Measurements from ENCODE around the gene ITPR3.

ITPR3 gene

GRCh38 chr6:33665957-33666356 lies 44.8 kb downstream of the ITPR3 start:
- no peak for DNase-seq

GRCh38 chr6:33667072-33667471 lies 46.0 kb downstream of the ITPR3 start:
- no peak for DNase-seq

GRCh38 chr6:33667776-33668175 lies 46.7 kb downstream of the ITPR3 start:
- no peak for DNase-seq

- DNase-seq = no peak
These were observed 47.2 kb downstream of the ITPR3 start for GRCh38 chr6:33668328-33668727.

GRCh38 chr6:33668914-33669313 lies 47.8 kb downstream of the ITPR3 start:
- DNase-seq = peak in 2 of 56 donors; percentile 5 to 9

- DNase-seq = no peak
These were observed 49.1 kb downstream of the ITPR3 start for GRCh38 chr6:33670086-33670660.

GRCh38 chr6:33670971-33671743 lies 50.0 kb downstream of the ITPR3 start:
- peak in 1 of 56 donors; percentile 9 for DNase-seq

- no peak for DNase-seq
These were observed 50.6 kb downstream of the ITPR3 start for GRCh38 chr6:33671744-33672072.

- peak in 2 of 56 donors; percentile 13 to 43 for DNase-seq
These were observed 51.7 kb downstream of the ITPR3 start for GRCh38 chr6:33672808-33673207.

GRCh38 chr6:33673851-33674250 lies 52.7 kb downstream of the ITPR3 start:
- no peak for DNase-seq

- DNase-seq = no peak
These were observed 54.8 kb downstream of the ITPR3 start for GRCh38 chr6:33675968-33676367.

- no peak for DNase-seq
These were observed 55.5 kb downstream of the ITPR3 start for GRCh38 chr6:33676416-33677142.

- DNase-seq = no peak
These were observed 56.1 kb downstream of the ITPR3 start for GRCh38 chr6:33677143-33677660.

- no peak for DNase-seq
These were observed 56.6 kb downstream of the ITPR3 start for GRCh38 chr6:33677689-33678088.

GRCh38 chr6:33678233-33678931 lies 57.3 kb downstream of the ITPR3 start:
- DNase-seq = no peak

GRCh38 chr6:33678932-33679490 lies 57.9 kb downstream of the ITPR3 start:
- no peak for DNase-seq

- DNase-seq = no peak
These were observed 58.6 kb downstream of the ITPR3 start for GRCh38 chr6:33679761-33680160.

- DNase-seq = no peak
These were observed 61.2 kb downstream of the ITPR3 start for GRCh38 chr6:33682341-33682740.

- DNase-seq = peak in 53 of 56 donors; percentile 7 to 89 (median 70)
These were observed 62.0 kb downstream of the ITPR3 start for GRCh38 chr6:33683051-33683571.

- no peak for DNase-seq
These were observed 62.7 kb downstream of the ITPR3 start for GRCh38 chr6:33683576-33684427.
